Esophagus squamous epithelium (tissue), 5 donors: ENCODE results near the gene SAPCD2. TPM values are rescaled to one million over a fixed set of nuclear protein-coding genes. Genes with fewer than 3 reads are reported as not detected.
A peak's percentile ranks its signal among the peaks of the same experiment; 100 is the strongest.

ENCODE experiments used
- DNase-seq: peaks from one replicate; lab custom pipeline; 2025; lab: John Stamatoyannopoulos, UW
- H3K27ac ChIP-seq, 4 donors: fragments of 200-600 bp; sonication (generic); one replicate each; pipeline ENCODE4 v1.5.1; 2016 to 2019; ENCODE audit warnings: mild to moderate bottlenecking in 1 of 4
- H3K27me3 ChIP-seq, 4 donors: fragments of 200-600 bp; sonication (generic); 1 replicate in 3 of 4; 2 replicates in 1 of 4; pipeline versions ENCODE4 v1.5.1 to v1.6.0; 2017 to 2021; ENCODE audit warnings: antibody characterized with exemption in 1 of 4
- H3K36me3 ChIP-seq, 3 donors: fragments of 200-600 bp; sonication (generic); one replicate each; pipeline ENCODE4 v1.5.1; 2016 to 2019
- H3K4me1 ChIP-seq, 3 donors: fragments of 200-600 bp; sonication (generic); one replicate each; pipeline ENCODE4 v1.5.1; 2017 to 2019
- H3K4me3 ChIP-seq, 4 donors: fragments of 200-600 bp; sonication (generic); 1 replicate in 3 of 4; 2 replicates in 1 of 4; pipeline ENCODE4 v1.5.1; 2016 to 2019; ENCODE audit warnings: mild to moderate bottlenecking in 2 of 4, moderate library complexity in 1 of 4
- H3K9me3 ChIP-seq, 3 donors: fragments of 200-600 bp; sonication (generic); one replicate each; pipeline ENCODE4 v1.5.1; 2016 to 2019
- POLR2A ChIP-seq, 4 donors: fragments of 450-650 bp; IDR thresholded peaks; one replicate each; pipeline ENCODE4 v1.6.1; 2017; ENCODE audit warnings: antibody characterized with exemption in 4 of 4, mild to moderate bottlenecking in 4 of 4, moderate library complexity in 3 of 4
- WGBS, 2 donors: methylation state at CpG; one replicate each; pipeline ENCODE4 v1.1.5; 2018; 5-methylcytosine and 5-hydroxymethylcytosine counted together
- intact Hi-C: fragments of 100-400 bp; cut with DNase I; formaldehyde crosslinking; loops from one replicate; pipeline ENCODE4 v1.15.0; 2022
- total RNA-seq, 4 donors: library from RNA; depleted of rRNA; stranded (reverse); fragments of >200 nt; gene quantifications; one replicate each; pipeline ENCODE4 v1.1.0, GENCODE V29; 2016
- TF ChIP-seq, protein P1 (sequence below), 6 experiments: fragments of 450-650 bp in 4 of 6; fragments of 200-600 bp in 2 of 6; sonication (generic) in 2 of 6; IDR thresholded peaks; one replicate each; pipeline ENCODE4 v1.5.1; 2016 to 2019; ENCODE audit warnings: antibody characterized with exemption in 6 of 6, mild to moderate bottlenecking in 4 of 6, moderate library complexity in 4 of 6
- donor health status: DM: yes; HTN: yes; CAD: no.

The SAPCD2 gene
- total RNA-seq, 4 donors from 2014 or later = 8.2 to 21.2 (median 14.7) TPM

DNA sequence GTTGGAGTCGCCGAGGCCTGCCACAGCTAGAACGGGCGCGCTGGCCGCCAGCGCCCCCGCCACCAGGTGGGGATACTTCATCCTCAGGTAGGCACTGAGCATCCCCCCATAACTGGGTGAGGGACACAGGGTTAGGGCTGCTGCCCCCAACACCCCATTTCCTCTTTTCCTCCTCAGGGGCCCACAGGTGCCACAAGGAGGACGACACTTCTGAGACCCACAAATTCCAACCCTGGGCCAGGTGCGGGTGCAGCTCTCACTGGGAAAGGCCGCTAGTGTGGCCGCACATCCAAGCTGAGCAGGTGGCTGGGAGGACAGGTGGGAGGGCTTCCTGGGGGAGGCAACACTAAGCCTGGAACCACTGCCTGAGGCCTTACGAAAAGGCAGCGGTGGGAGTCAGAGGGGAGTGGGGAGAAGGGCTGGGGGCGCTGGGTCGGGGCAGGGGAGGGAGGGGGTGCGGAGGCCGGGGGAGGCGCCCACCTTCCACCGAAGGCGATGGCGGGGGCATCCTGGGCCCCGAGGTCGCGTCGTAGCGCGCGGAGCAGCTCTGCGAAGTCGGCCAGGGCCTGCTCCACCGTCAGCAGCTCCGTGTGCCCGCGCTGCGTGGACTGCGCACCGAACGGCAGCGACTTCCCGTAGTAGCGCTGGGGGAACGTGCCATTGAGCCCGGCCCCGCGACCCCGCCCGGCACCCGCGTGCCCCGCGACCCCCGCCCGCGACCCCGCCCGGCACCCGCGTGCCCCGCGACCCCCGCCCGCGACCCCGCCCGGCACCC lies 43.2 kb upstream of the SAPCD2 start:
- no peak for DNase-seq
- 95% methylated on average over 7 of the region's 66 CpGs; no CpG with 5 or more reads in 1 of the 2 donors for WGBS, 2 donors
- no peak for TF ChIP-seq POLR2A (IDR thresholded peaks at IDR 0.05)
- TF ChIP-seq, protein P1, sequence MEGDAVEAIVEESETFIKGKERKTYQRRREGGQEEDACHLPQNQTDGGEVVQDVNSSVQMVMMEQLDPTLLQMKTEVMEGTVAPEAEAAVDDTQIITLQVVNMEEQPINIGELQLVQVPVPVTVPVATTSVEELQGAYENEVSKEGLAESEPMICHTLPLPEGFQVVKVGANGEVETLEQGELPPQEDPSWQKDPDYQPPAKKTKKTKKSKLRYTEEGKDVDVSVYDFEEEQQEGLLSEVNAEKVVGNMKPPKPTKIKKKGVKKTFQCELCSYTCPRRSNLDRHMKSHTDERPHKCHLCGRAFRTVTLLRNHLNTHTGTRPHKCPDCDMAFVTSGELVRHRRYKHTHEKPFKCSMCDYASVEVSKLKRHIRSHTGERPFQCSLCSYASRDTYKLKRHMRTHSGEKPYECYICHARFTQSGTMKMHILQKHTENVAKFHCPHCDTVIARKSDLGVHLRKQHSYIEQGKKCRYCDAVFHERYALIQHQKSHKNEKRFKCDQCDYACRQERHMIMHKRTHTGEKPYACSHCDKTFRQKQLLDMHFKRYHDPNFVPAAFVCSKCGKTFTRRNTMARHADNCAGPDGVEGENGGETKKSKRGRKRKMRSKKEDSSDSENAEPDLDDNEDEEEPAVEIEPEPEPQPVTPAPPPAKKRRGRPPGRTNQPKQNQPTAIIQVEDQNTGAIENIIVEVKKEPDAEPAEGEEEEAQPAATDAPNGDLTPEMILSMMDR (IDR thresholded peaks at IDR 0.05) = no peak
- H3K4me1 ChIP-seq = peaks cover 14 to 20% (median 15%) of the 10 kb centered on the region in 3 donors
- peak overlapping the region in 3 of 4 donors; percentile 57 to 94 (median 88) for H3K4me3 ChIP-seq
- intact Hi-C loops = no loop called here
- peaks cover 0 to 17% (median 0%) of the 10 kb centered on the region in 4 donors for H3K27me3 ChIP-seq
- H3K36me3 ChIP-seq = peaks cover 11 to 49% (median 12%) of the 10 kb centered on the region in 3 donors
- H3K9me3 ChIP-seq = no peaks in the 10 kb centered on the region
- H3K27ac ChIP-seq = no peak overlapping the region

DNA sequence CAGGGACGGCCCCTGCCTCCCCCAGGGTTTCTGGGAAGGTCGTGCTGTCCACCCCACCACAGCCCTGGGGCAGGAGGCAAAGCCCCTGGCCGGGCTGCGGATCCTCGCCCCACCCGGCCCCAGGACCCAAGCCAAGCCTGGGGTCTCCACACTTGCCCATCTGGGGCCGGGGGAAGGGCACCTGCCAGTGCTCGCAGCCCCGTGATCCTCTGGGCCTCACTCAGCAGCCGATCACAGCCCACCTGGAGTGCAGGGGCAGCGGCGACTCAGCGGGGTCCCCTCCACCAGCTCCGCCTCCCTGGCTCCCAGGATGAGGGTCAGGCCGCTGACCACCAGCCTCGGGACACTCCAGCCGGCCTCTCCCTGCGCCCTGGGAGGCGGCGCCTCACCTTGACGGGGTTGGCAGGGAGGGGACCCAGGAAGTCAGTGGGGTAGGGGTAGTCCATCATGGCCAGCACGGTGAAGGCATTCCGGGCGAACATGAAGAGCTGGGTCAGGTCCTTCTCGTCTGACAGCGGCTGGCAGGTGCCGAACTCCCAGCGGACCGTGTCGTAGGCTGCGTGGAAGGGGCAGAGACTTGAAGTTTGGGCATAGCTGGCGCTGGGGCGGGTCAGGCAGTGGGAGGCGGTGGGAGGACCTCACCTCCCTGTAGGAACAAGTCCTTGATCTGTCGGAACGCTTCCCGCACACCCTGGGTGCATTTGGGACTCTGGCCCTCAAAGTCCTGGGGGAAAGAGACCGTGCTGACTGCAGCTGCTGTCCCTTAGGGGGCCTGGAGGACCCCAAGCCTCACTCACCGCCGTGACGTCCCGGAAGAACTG lies 42.4 kb upstream of the SAPCD2 start:
- intact Hi-C loops = no loop called here
- no peaks in the 10 kb centered on the region for H3K9me3 ChIP-seq
- no peak overlapping the region for H3K4me3 ChIP-seq
- DNase-seq = no peak
- no peak overlapping the region for H3K27ac ChIP-seq
- peaks cover 13 to 57% (median 19%) of the 10 kb centered on the region in 3 donors for H3K36me3 ChIP-seq
- peaks cover 14 to 20% (median 15%) of the 10 kb centered on the region in 3 donors for H3K4me1 ChIP-seq
- no peak for TF ChIP-seq POLR2A (IDR thresholded peaks at IDR 0.05)
- TF ChIP-seq, protein P1 (IDR thresholded peaks at IDR 0.05) = no peak
- peaks cover 0 to 17% (median 0%) of the 10 kb centered on the region in 4 donors for H3K27me3 ChIP-seq
- WGBS, 2 donors = 92% methylated on average over 6 of the region's 42 CpGs; no CpG with 5 or more reads in 1 of the 2 donors

DNA sequence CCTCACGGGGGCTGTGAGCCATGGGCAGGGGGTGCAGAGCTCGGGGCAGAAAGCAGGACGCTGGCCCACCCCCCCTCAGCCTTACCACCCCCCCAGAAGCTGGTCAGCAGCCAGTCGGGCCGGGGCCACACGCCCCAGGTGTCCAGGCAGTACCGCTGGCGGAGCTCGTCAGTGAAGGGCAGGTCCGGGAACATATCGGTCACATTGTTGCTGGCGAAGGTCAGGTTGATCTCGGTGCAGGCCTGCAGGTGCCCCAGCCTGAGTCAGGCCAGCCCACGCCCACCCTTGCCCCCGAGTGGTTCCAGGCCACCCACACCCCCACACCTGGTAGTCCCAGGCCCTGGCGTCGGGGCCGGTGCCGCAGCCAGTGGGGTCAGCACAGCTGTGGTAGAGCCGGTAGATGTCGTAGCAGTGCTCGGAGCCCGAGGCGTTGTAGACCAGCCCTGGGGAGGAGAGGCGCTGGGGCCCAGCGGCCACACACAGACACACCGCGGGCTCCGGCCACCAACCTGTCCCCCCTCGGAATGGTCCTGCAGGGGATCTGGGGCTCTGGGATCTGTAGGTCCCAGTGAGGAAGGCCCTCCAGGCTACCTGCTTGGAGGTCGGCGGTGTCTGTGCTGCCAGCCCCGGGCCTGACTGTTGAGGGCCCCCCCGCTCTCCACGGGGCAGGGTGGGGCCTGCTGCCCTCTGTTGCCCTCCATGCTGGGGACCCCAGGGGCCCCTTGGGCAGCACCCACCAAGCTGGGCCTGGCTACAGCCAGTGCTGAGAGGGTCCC lies 41.6 kb upstream of the SAPCD2 start:
- H3K36me3 ChIP-seq = peaks cover 19 to 65% (median 27%) of the 10 kb centered on the region in 3 donors
- no peak for DNase-seq
- intact Hi-C loops = no loop called here

DNA sequence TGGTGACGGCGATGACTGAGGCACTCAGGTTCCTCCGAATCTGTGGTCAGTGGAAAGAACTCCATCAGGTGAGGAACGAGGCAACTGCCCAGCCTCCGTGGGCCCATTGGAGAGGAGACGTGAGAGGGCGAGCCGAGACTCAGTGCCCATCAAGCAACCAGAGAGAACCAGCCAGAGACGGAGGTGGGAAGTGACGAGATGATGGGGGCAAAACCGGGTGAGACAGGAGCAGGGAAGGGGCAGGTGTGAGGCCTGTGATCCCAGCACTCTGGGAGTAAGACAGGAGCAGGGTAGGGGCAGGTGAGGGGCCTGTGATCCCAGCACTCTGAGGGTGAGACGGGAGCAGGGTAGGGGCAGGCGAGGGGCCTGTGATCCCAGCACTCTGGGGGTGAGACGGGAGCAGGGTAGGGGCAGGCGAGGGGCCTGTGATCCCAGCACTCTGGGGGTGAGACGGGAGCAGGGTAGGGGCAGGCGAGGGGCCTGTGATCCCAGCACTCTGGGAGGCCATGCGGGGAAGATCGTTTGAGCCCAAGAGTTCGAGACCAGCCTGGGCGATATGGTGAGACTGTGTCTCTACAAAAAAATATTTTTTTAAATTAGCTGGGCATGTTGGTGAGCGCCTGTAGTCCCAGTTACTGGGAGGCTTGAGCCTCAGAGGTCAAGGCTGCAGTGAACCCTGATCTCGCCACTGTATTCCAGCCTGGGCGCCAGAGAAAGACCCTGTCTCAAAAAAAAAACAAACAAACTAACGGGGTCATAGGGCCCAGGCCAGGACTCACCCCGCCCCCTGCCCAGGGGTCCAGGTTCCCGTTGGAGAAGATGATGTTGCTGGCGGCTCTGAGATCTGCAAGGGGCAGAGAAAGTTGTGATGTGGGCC lies 40.8 kb upstream of the SAPCD2 start:
- intact Hi-C loops = no loop called here
- peaks cover 14 to 24% (median 15%) of the 10 kb centered on the region in 3 donors for H3K4me1 ChIP-seq
- no peak for TF ChIP-seq POLR2A (IDR thresholded peaks at IDR 0.05)
- TF ChIP-seq, protein P1 (IDR thresholded peaks at IDR 0.05) = no peak
- DNase-seq = no peak
- 82 to 83% methylated on average over 20 to 25 of the region's 28 CpGs for WGBS, 2 donors
- no peak overlapping the region for H3K4me3 ChIP-seq
- peaks cover 24 to 73% (median 27%) of the 10 kb centered on the region in 3 donors for H3K36me3 ChIP-seq
- no peak overlapping the region for H3K27ac ChIP-seq
- peaks cover 0 to 8% (median 0%) of the 10 kb centered on the region in 4 donors for H3K27me3 ChIP-seq
- H3K9me3 ChIP-seq = no peaks in the 10 kb centered on the region

More for the DNA sequence above, 41.6 kb upstream of the SAPCD2 start:
- H3K4me1 ChIP-seq = peaks cover 14 to 21% (median 15%) of the 10 kb centered on the region in 3 donors
- H3K27ac ChIP-seq = no peak overlapping the region
- H3K9me3 ChIP-seq = no peaks in the 10 kb centered on the region
- WGBS, 2 donors = 80 to 100% methylated on average over 3 to 8 of the region's 35 CpGs
- no peak overlapping the region for H3K4me3 ChIP-seq
- TF ChIP-seq POLR2A (IDR thresholded peaks at IDR 0.05) = no peak
- TF ChIP-seq, protein P1 (IDR thresholded peaks at IDR 0.05) = no peak
- peaks cover 0 to 9% (median 0%) of the 10 kb centered on the region in 4 donors for H3K27me3 ChIP-seq
